NB4 (cell line): Measurements from ENCODE around the gene ADIPOR1.
"Not testable (repeated sequence)": the region's sequence is repeated elsewhere in the genome, so short reads cannot be mapped to it uniquely, and the experiment has no call there.

Experiments
- DNase-seq: peaks from one replicate; pipeline ENCODE4 v3.0.0; 2010; ENCODE audit warnings: low read depth
- H3K4me3 ChIP-seq: one replicate; pipeline ENCODE4 v1.5.1; 2011; ENCODE audit warnings: mild to moderate bottlenecking, low read depth, low read length, moderate library complexity
- MYC ChIP-seq: IDR thresholded peaks from 2 replicates; pipeline ENCODE4 v1.6.1; 2011; ENCODE audit warnings: low read depth, low read length
- POLR2A ChIP-seq: IDR thresholded peaks from 2 replicates; pipeline ENCODE4 v1.6.1; 2011; ENCODE audit warnings: mild to moderate bottlenecking; ENCODE audit not compliant: insufficient read length; ENCODE audit errors: extremely low read depth
- TF ChIP-seq, protein P1 (sequence below): IDR thresholded peaks from one replicate; pipeline ENCODE4 v1.5.1; 2012; ENCODE audit warnings: low read depth, low read length
- TF ChIP-seq, protein P2 (sequence below): IDR thresholded peaks from 2 replicates; pipeline ENCODE4 v1.6.1; 2011; ENCODE audit warnings: low read depth, low read length

Gene ADIPOR1

GRCh38 chr1:202945483-202945882 is 12.6 kb downstream of the ADIPOR1 start:
- DNase-seq: no peak
- no peak overlapping the region for H3K4me3 ChIP-seq
- TF ChIP-seq, protein P1, sequence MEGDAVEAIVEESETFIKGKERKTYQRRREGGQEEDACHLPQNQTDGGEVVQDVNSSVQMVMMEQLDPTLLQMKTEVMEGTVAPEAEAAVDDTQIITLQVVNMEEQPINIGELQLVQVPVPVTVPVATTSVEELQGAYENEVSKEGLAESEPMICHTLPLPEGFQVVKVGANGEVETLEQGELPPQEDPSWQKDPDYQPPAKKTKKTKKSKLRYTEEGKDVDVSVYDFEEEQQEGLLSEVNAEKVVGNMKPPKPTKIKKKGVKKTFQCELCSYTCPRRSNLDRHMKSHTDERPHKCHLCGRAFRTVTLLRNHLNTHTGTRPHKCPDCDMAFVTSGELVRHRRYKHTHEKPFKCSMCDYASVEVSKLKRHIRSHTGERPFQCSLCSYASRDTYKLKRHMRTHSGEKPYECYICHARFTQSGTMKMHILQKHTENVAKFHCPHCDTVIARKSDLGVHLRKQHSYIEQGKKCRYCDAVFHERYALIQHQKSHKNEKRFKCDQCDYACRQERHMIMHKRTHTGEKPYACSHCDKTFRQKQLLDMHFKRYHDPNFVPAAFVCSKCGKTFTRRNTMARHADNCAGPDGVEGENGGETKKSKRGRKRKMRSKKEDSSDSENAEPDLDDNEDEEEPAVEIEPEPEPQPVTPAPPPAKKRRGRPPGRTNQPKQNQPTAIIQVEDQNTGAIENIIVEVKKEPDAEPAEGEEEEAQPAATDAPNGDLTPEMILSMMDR: no peak
- TF ChIP-seq, protein P2, sequence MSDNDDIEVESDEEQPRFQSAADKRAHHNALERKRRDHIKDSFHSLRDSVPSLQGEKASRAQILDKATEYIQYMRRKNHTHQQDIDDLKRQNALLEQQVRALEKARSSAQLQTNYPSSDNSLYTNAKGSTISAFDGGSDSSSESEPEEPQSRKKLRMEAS: no peak
- no peak for TF ChIP-seq MYC
- no peak for TF ChIP-seq POLR2A

DNA sequence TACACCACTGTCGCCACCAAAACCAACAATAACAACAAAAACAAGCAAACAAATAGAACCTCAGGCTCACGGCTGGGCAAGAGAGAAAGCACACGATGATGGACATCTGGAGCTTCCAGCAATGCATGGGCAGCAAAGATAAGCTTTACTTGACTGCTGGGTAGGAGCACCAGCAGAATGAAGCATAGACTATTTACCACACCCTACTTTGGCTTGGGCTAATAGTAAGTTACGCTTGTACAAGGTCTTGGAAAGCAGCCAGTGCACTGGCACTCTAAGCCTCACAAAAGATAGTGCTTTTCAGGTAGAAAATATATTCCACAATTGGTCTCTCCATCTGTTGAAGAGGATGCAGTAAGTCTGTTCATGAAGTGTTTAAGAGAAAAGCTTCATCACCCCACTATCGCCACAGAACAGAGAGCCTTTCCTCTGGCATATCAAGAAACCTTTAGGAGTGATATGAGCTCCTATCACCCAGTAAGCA is 13.6 kb downstream of the ADIPOR1 start:
- no peak for DNase-seq
- no peak overlapping the region for H3K4me3 ChIP-seq
- TF ChIP-seq POLR2A: no peak
- TF ChIP-seq, protein P1: no peak
- TF ChIP-seq, protein P2: no peak
- TF ChIP-seq MYC: no peak

DNA sequence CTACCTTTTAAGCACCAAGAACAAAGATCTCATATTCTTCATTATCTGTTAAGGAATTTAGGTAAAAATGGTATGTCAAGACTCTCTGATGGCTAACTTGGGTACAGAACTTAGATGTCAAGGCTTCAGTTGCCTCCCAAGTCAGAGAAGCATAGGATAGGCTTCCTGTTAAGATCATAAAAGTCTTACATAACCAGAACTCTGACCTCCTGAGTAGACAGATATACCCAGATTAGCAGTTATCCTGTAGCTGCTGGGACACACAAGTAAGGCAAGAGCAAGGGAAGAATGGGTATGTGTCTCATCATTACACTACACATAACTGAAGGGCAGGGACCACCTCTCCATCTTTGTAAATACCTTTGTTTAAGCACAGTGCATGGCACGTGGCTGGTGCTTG is 15.7 kb downstream of the ADIPOR1 start:
- DNase-seq: no peak
- no peak overlapping the region for H3K4me3 ChIP-seq
- TF ChIP-seq MYC (no peak), POLR2A (no peak)
- TF ChIP-seq, protein P2: no peak

GRCh38 chr1:202941372-202941771 is 16.7 kb downstream of the ADIPOR1 start:
- no peak overlapping the region for H3K4me3 ChIP-seq
- TF ChIP-seq MYC (no peak), POLR2A (no peak)
- TF ChIP-seq, protein P1: no peak
- TF ChIP-seq, protein P2: no peak
- DNase-seq: no peak

GRCh38 chr1:202940561-202940960 is 17.6 kb downstream of the ADIPOR1 start:
- H3K4me3 ChIP-seq: no peak overlapping the region

GRCh38 chr1:202938287-202938925 is 19.7 kb downstream of the ADIPOR1 start:
- H3K4me3 ChIP-seq: no peak overlapping the region
- TF ChIP-seq, protein P1: no peak
- TF ChIP-seq, protein P2: no peak
- TF ChIP-seq MYC: no peak
- no peak for TF ChIP-seq POLR2A
- peak; percentile 12 for DNase-seq

More at GRCh38 chr1:202940561-202940960, 17.6 kb downstream of the ADIPOR1 start:
- no peak for DNase-seq
- no peak for TF ChIP-seq POLR2A
- TF ChIP-seq, protein P2: no peak
- TF ChIP-seq MYC: no peak
- TF ChIP-seq, protein P1: no peak

GRCh38 chr1:202936409-202936808 is 21.7 kb downstream of the ADIPOR1 start:
- DNase-seq, H3K4me3 ChIP-seq: not testable (repeated sequence)
